Epithelial cell of proximal tubule (primary cell): ENCODE measurements around the gene ANKRD18B. TPM values are rescaled to one million over a fixed set of nuclear protein-coding genes. Genes with fewer than 3 reads are reported as not detected.

Experiments
- DNase-seq: peaks from one replicate; pipeline ENCODE4 v3.0.0-alpha.2; 2011; ENCODE audit warnings: low read depth
- H3K4me3 ChIP-seq: 2 replicates; pipeline ENCODE4 v1.5.1; 2011; ENCODE audit warnings: low read depth, mild to moderate bottlenecking, low read length
- total RNA-seq: library from RNA; depleted of rRNA; stranded (reverse); fragments of >200 nt; gene quantifications from 2 replicates; pipeline ENCODE4 v1.2.3, GENCODE V29; 2015
- TF ChIP-seq, protein P1 (sequence below): conservative IDR thresholded peaks from 2 replicates; pipeline ENCODE4 v1.5.1; 2012; ENCODE audit warnings: low read depth, mild to moderate bottlenecking, low read length

ANKRD18B gene
- total RNA-seq, 1 donor from 2014 or later = 3.1 TPM

DNA sequence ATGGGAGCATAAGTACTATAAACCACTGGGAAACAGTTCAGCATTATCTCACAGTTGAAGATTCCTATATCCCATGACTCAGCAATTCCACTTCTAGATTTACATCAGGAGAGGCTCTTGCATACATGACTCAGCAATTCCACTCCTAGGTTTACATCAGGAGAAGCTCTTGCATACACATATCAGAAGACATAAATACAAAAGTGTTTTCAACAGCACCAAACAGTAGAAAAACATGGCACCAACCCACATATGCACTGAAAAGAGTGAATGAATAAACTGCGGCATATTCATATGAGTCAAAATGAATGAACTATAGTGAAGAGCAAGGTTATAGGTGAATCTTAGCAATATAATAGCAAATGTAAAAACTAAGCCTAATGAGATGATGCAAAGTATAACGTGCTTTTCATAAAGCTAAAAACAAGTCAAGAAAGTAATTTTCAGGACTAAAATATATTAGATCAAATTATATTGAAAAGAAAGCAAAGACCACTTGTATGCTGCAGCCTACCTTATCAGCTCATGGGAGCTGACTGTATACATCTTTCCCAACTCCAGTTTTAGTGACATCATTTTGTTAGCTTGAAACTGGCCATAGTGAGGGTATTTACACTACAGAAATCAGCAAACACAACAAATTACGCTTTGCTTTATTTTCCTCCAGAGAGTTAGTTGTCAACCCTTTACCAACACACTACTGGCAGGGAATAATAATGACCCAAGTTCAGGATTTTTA lies 95.8 kb downstream of the ANKRD18B start:
- DNase-seq = peak; percentile 7
- H3K4me3 ChIP-seq = no peak overlapping the region
- TF ChIP-seq, protein P1, sequence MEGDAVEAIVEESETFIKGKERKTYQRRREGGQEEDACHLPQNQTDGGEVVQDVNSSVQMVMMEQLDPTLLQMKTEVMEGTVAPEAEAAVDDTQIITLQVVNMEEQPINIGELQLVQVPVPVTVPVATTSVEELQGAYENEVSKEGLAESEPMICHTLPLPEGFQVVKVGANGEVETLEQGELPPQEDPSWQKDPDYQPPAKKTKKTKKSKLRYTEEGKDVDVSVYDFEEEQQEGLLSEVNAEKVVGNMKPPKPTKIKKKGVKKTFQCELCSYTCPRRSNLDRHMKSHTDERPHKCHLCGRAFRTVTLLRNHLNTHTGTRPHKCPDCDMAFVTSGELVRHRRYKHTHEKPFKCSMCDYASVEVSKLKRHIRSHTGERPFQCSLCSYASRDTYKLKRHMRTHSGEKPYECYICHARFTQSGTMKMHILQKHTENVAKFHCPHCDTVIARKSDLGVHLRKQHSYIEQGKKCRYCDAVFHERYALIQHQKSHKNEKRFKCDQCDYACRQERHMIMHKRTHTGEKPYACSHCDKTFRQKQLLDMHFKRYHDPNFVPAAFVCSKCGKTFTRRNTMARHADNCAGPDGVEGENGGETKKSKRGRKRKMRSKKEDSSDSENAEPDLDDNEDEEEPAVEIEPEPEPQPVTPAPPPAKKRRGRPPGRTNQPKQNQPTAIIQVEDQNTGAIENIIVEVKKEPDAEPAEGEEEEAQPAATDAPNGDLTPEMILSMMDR = no peak

DNA sequence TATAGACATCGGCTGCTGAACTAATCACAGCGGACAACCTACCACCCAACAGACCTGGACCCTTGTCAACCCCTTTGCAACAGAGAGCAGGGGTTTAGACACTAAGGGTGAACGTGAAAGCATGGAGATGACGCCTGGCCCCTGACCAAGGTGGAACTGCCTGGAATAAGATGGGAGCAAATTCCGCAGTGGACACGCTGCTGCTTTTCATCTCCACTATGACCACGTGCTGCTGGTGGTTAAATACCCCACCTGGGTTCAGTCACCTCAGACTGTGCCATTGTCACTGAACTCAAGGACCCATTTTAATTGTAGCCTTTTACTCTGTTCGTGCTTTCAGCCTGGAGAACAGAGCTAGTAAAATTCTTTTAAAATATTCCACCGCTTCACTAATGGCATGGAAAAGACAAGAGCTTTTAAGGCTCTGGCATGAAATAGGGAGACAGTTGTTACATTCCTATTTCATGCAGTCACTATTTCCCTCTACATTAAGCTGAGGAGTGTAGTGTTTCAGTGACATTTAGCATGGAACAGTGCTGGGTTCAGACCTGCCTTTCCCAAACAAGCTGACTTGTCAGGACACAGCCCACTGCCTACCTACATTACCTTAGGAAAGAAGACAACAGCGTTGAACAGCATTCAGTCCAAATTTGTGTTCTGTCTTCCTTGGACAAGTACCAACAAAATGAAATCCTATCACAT lies 96.8 kb downstream of the ANKRD18B start:
- TF ChIP-seq, protein P1 = no peak
- no peak for DNase-seq
- no peak overlapping the region for H3K4me3 ChIP-seq

Other genes starting within 250 kb of the ANKRD18B start
- 14.2 and 15.6 TPM in 2 replicates for gene NFX1, start 233.7 kb upstream of the ANKRD18B start, total RNA-seq
- gene AQP7, start 121.7 kb upstream of the ANKRD18B start, total RNA-seq = not detected in 2 replicates
- 0.65 and 5.4 TPM in 2 replicates for gene AQP3, start 76.7 kb upstream of the ANKRD18B start, total RNA-seq
- 19.3 and 45.4 TPM in 2 replicates for gene NOL6, start 50.3 kb upstream of the ANKRD18B start, total RNA-seq